OCI-LY1 (cell line): ENCODE results near the gene ABCB11.

Source experiments
- H2AFZ ChIP-seq: fragments of 200-600 bp; sonication (generic), shearing (Covaris generic); 2 replicates; pipeline ENCODE4 v1.6.0; 2014; ENCODE audit warnings: antibody characterized with exemption, mild to moderate bottlenecking, low read length
- H3F3A ChIP-seq: fragments of 200-600 bp; sonication (generic), shearing (Covaris generic); 2 replicates; pipeline ENCODE4 v1.6.0; 2014; ENCODE audit warnings: mild to moderate bottlenecking, antibody characterized with exemption, low read length, moderate library complexity; ENCODE audit not compliant: insufficient read depth
- H3K27ac ChIP-seq: fragments of 200-600 bp; sonication (generic); 2 replicates; pipeline ENCODE4 v1.5.1; 2014; ENCODE audit warnings: low read length, mixed run types, mild to moderate bottlenecking, low read depth; ENCODE audit not compliant: poor library complexity, severe bottlenecking
- H3K27me3 ChIP-seq: fragments of 200-600 bp; sonication (generic); 2 replicates; pipeline ENCODE4 v1.6.0; 2014; ENCODE audit warnings: antibody characterized with exemption, mild to moderate bottlenecking, low read length, moderate library complexity; ENCODE audit not compliant: insufficient read depth
- H3K36me3 ChIP-seq: fragments of 200-600 bp; sonication (generic); 2 replicates; pipeline ENCODE4 v1.6.1; 2014; ENCODE audit warnings: mild to moderate bottlenecking, antibody characterized with exemption, low read length, moderate library complexity, mixed read lengths; ENCODE audit not compliant: insufficient read depth
- H3K4me1 ChIP-seq: fragments of 200-600 bp; sonication (generic); 2 replicates; pipeline ENCODE4 v1.5.1; 2014; ENCODE audit warnings: mild to moderate bottlenecking, low read length, moderate library complexity; ENCODE audit not compliant: insufficient read depth, severe bottlenecking
- H3K4me2 ChIP-seq: fragments of 200-600 bp; sonication (generic), shearing (Covaris generic); 2 replicates; pipeline ENCODE4 v1.6.1; 2014; ENCODE audit warnings: low read length
- H3K4me3 ChIP-seq: fragments of 200-600 bp; sonication (generic); 2 replicates; pipeline ENCODE4 v1.5.1; 2014; ENCODE audit warnings: low read length, low read depth, mild to moderate bottlenecking, mixed read lengths; ENCODE audit not compliant: poor library complexity, severe bottlenecking
- H3K79me2 ChIP-seq: fragments of 200-600 bp; shearing (Covaris generic); 2 replicates; pipeline ENCODE4 v1.6.1; 2016; ENCODE audit warnings: mixed run types, low read length, mixed read lengths; ENCODE audit not compliant: insufficient read depth
- H3K9ac ChIP-seq: fragments of 200-600 bp; sonication (generic), shearing (Covaris generic); 2 replicates; pipeline ENCODE4 v1.6.1; 2014; ENCODE audit warnings: mild to moderate bottlenecking, low read length, mixed read lengths
- H3K9me2 ChIP-seq: fragments of 200-600 bp; sonication (generic), shearing (Covaris generic); 2 replicates; pipeline ENCODE4 v1.6.1; 2014; ENCODE audit warnings: low read depth, mild to moderate bottlenecking, low read length, mixed read lengths
- H3K9me3 ChIP-seq: fragments of 200-600 bp; shearing (Covaris generic); 2 replicates; pipeline ENCODE4 v1.6.1; 2014; ENCODE audit warnings: low read length, mixed read lengths
- H4K20me1 ChIP-seq: fragments of 200-600 bp; sonication (generic), shearing (Covaris generic); 2 replicates; pipeline ENCODE4 v1.6.0; 2016; ENCODE audit warnings: mild to moderate bottlenecking, low read length; ENCODE audit not compliant: insufficient read depth
- CTCF ChIP-seq: fragments of 200-600 bp; sonication (generic), shearing (Covaris generic); IDR thresholded peaks from 2 replicates; pipeline ENCODE4 v1.5.1; 2017; ENCODE audit warnings: mild to moderate bottlenecking, antibody characterized with exemption, low read length, moderate library complexity, mixed read lengths
- EZH2 ChIP-seq: fragments of 200-600 bp; sonication (generic), shearing (Covaris generic); IDR thresholded peaks from 2 replicates; pipeline ENCODE4 v1.8.0; 2017; ENCODE audit warnings: borderline replicate concordance, mixed run types, mild to moderate bottlenecking, antibody characterized with exemption, low read length, moderate library complexity, mixed read lengths

Gene ABCB11

DNA sequence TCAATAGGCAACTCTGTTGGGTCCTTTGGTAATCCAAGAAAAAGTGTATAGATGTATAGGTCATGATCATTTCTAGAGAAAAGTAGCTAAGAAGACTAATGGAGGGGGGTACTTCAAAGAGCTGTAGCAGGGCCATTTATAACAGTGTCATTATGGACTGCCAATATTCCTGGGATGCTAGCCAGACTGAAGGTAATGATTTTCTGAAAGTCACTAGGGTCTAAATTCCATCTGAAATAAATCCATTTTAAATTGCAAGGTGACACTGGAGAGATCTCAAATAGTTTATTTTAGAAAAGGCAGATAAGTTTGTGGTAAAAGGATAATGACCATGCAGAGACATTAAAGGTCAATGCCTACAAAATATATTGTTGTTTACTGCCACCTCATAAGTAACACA lies 136.4 kb downstream of the ABCB11 start:
- no peaks in the 10 kb centered on the region for H3K9me2 ChIP-seq
- no peaks in the 10 kb centered on the region for H3K9me3 ChIP-seq
- no peak overlapping the region for H3K4me2 ChIP-seq
- H3K4me3 ChIP-seq = no peak overlapping the region
- H3K27me3 ChIP-seq = no peaks in the 10 kb centered on the region
- no peak overlapping the region for H3K27ac ChIP-seq
- H3K79me2 ChIP-seq = peaks cover 2% of the 10 kb centered on the region
- no peaks in the 10 kb centered on the region for H3F3A ChIP-seq
- no peak overlapping the region for H2AFZ ChIP-seq
- no peaks in the 10 kb centered on the region for H3K36me3 ChIP-seq
- no peak overlapping the region for H3K9ac ChIP-seq
- H3K4me1 ChIP-seq = peaks cover 7% of the 10 kb centered on the region
- TF ChIP-seq CTCF (no peak), EZH2 (no peak)
- H4K20me1 ChIP-seq = no peaks in the 10 kb centered on the region

DNA sequence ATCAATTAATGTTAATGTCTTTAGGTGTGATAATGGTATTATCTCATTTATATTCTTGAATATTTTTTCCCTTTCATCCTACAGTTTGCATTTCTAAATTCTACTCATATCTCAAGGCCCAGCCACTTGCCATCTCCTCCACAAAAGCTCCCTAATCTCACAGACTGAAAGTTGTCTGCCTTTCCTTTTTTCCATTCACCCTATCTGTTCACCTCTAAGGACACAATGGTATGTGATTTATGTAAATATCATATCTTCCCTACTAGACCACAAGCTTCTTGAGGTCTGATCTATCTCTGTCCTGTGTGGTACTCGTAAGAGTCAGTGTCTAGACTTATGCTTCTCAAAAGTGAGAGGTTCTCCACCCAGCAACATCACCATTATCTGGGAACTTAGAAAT lies 137.0 kb downstream of the ABCB11 start:
- H3K9ac ChIP-seq = no peak overlapping the region
- no peaks in the 10 kb centered on the region for H3F3A ChIP-seq
- H3K4me1 ChIP-seq = peaks cover 12% of the 10 kb centered on the region
- no peaks in the 10 kb centered on the region for H4K20me1 ChIP-seq
- no peak overlapping the region for H3K4me3 ChIP-seq
- TF ChIP-seq CTCF (no peak), EZH2 (no peak)
- H3K27me3 ChIP-seq = no peaks in the 10 kb centered on the region
- H3K9me3 ChIP-seq = no peaks in the 10 kb centered on the region
- H3K27ac ChIP-seq = no peak overlapping the region
- H3K4me2 ChIP-seq = no peak overlapping the region
- no peak overlapping the region for H2AFZ ChIP-seq
- H3K9me2 ChIP-seq = no peaks in the 10 kb centered on the region
- H3K79me2 ChIP-seq = peaks cover 8% of the 10 kb centered on the region
- no peaks in the 10 kb centered on the region for H3K36me3 ChIP-seq

- Histone ChIP-seq H3K4me2 (no peak overlapping the region), H3K9me3 (no peaks in the 10 kb centered on the region), H4K20me1 (no peaks in the 10 kb centered on the region), H3K9me2 (no peaks in the 10 kb centered on the region), H3K27me3 (no peaks in the 10 kb centered on the region), H3K9ac (no peak overlapping the region), H3K36me3 (peaks cover 12% of the 10 kb centered on the region), H2AFZ (no peak overlapping the region), H3F3A (no peaks in the 10 kb centered on the region), H3K27ac (no peak overlapping the region), H3K4me1 (peaks cover 14% of the 10 kb centered on the region), H3K79me2 (peaks cover 10% of the 10 kb centered on the region), H3K4me3 (no peak overlapping the region)
- TF ChIP-seq CTCF (no peak), EZH2 (no peak)
Observed at GRCh38 chr2:168892327-168892726, 138.8 kb downstream of the ABCB11 start.
